Measurements from ENCODE around the gene GPR156.
"Not testable (repeated sequence)": the region's sequence is repeated elsewhere in the genome, so short reads cannot be mapped to it uniquely, and the experiment has no call there.

The GPR156 gene

GRCh38 chr3:120274739-120275167 lies 10.3 kb downstream of the GPR156 start:
- peak in 1 of 51 donors; percentile 15 for DNase-seq

GRCh38 chr3:120272286-120272685 lies 12.7 kb downstream of the GPR156 start:
- DNase-seq: no peak

GRCh38 chr3:120265989-120266388 lies 19.0 kb downstream of the GPR156 start:
- no peak for DNase-seq

GRCh38 chr3:120264963-120265362 lies 20.1 kb downstream of the GPR156 start:
- DNase-seq: no peak

- DNase-seq: no peak
These were observed 21.2 kb downstream of the GPR156 start for GRCh38 chr3:120263792-120264191.

GRCh38 chr3:120258009-120258408 lies 27.0 kb downstream of the GPR156 start:
- DNase-seq: no peak

- DNase-seq: no peak
These were observed 39.6 kb downstream of the GPR156 start for GRCh38 chr3:120245386-120245785.

- DNase-seq: peak in 1 of 51 donors; percentile 2
These were observed 40.2 kb downstream of the GPR156 start for GRCh38 chr3:120244834-120245225.

- DNase-seq: no peak
These were observed 45.4 kb downstream of the GPR156 start for GRCh38 chr3:120239644-120240043.

GRCh38 chr3:120227710-120228347 lies 57.2 kb downstream of the GPR156 start:
- DNase-seq: no peak

GRCh38 chr3:120224237-120224636 lies 60.8 kb downstream of the GPR156 start:
- no peak for DNase-seq

GRCh38 chr3:120218981-120219380 lies 66.0 kb downstream of the GPR156 start:
- no peak for DNase-seq

GRCh38 chr3:120216633-120217032 lies 68.4 kb downstream of the GPR156 start:
- not testable (repeated sequence) for DNase-seq

GRCh38 chr3:120214176-120214575 lies 70.8 kb downstream of the GPR156 start:
- no peak for DNase-seq

- no peak for DNase-seq
These were observed 72.5 kb downstream of the GPR156 start for GRCh38 chr3:120212505-120212904.

GRCh38 chr3:120209425-120209824 lies 75.6 kb downstream of the GPR156 start:
- no peak for DNase-seq

GRCh38 chr3:120204338-120204737 lies 80.7 kb downstream of the GPR156 start:
- DNase-seq: no peak

GRCh38 chr3:120203621-120204020 lies 81.4 kb downstream of the GPR156 start:
- DNase-seq: no peak

GRCh38 chr3:120203016-120203415 lies 82.0 kb downstream of the GPR156 start:
- DNase-seq: peak in 8 of 51 donors; percentile 6 to 43 (median 18)

GRCh38 chr3:120202363-120202762 lies 82.7 kb downstream of the GPR156 start:
- DNase-seq: no peak

- no peak for DNase-seq
These were observed 84.4 kb downstream of the GPR156 start for GRCh38 chr3:120200493-120201235.

GRCh38 chr3:120198305-120198878 lies 86.6 kb downstream of the GPR156 start:
- peak in 2 of 51 donors; percentile 14 to 15 for DNase-seq

- no peak for DNase-seq
These were observed 88.2 kb downstream of the GPR156 start for GRCh38 chr3:120196812-120197211.

All from hypothalamus (tissue), 51 donors.